NCI-H2196 treated with DMSO at 0.1 percent for 48 hours (cell line): Measurements from ENCODE around the gene HLA-DMA.
"Not testable (repeated sequence)": the region's sequence is repeated elsewhere in the genome, so short reads cannot be mapped to it uniquely, and the experiment has no call there.

Source experiments
- DNase-seq: peaks from one replicate; lab custom pipeline; 2025; ENCODE audit not compliant: unreplicated experiment; lab: John Stamatoyannopoulos, UW

Gene HLA-DMA

DNA sequence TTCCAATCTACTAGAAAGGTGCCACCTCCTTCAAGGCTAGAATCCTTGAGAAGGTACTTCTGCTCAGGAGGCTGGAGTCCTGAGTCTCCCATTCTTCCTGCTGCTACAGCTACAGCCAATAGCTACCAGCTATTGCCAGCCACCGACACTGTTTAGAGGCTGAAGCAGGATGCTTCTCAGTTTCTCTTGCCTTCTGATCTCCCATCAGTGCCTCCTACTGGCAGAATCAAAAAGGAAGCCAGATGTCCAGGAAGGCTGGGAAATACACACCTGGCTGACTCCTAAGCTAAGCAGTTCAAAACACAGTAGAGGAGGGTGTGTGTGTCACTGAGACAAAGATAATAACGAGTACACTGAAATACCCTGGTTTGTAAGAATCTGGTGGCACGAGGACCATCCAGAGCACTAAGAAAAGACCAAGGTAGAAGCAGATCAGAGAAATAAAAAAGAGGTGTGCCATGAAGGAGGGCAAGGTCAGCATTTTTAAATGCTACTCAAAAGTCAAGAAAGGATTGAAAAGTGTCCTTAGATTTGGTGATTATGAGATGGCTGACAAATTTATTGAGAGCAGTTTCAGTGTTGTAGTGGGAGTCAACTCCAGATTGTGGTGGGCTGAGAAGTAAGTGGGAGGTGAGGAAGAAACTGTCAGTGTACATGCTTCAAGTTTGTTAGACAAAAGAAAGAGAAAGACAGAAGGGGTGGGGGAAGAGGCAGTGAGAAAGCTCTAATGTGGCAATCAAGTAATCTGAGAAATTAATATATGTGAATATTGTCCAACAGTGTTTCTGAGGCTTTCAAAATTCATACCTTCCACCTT, 2.3 kb upstream of the HLA-DMA start:
- no peak for DNase-seq

DNA sequence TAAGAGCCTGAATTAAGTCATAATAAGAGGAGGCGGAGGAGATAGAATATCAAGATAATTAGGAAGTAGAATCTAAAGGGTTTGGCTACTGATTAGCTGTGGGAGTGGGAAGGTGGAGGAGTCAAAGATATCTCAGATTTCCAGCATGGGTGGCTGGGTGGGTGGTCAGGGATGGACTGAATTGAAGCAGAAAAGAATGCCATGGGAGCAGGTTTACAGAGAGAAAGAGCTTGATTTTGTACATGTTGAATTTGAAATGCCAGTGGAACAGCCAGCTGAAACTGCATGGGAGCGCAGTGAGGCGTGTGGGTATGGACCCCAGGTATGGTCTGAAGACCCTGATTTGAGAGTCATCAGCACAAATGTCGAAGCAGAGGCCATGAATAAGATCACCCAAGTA, 1.4 kb upstream of the HLA-DMA start:
- DNase-seq: no peak

DNA sequence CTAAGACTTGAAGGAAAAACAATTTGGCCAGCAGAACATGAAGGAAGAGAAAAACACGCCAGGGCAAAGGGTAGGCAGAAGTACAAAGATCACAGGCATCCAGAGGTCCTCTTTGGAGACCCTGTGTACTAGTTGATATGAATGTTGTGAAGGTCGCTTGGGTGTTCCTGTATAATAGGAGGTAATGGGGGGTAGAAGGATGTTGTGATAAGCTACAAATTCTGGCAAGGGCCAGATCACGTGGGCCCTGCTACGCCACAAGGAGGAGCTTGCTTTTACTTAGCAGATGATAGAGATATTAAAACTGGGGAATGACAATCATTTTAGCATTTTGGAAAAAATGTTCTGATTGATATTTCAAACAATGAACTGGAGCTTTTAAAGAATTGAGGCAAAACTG, 878 bp upstream of the HLA-DMA start:
- DNase-seq: no peak

DNA sequence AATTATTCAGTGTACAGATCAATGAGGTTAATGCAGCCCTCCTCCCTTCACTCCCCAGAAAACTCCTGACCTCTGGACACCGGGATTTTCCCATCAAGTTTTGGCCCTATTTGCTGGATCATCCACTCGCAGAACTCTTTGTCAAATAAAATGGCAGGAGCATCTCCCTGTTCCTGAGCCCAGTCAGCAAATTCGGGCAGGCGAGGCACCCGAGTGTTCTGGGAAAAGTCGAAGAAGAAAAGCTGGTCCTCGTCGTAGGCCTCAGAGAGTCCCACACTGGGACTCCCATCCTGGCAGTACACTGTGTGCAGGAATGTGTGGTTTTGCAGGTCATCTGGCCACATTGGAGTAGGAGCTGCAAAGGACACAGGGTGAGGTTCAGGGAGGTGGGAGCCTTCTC, 2.4 kb downstream of the HLA-DMA start:
- no peak for DNase-seq

DNA sequence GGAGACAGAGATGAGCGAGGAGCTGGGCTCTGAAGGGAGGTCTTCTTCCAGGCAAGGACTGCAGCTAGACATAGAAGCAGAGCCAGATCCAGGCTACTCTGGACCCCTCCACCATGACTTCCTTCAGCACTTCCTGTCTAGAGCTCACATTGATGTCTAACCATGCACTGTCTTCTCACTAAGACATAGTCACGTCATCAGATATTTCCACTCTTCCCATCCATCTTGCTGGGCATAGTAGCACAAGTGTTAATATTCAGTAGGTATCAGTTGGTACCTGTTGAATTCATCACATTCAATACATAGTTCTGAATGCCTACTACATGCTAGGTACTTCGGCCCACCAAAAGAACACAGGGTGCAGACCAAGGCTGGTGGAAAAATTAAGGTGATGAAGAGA, 2.9 kb downstream of the HLA-DMA start:
- DNase-seq: no peak

DNA sequence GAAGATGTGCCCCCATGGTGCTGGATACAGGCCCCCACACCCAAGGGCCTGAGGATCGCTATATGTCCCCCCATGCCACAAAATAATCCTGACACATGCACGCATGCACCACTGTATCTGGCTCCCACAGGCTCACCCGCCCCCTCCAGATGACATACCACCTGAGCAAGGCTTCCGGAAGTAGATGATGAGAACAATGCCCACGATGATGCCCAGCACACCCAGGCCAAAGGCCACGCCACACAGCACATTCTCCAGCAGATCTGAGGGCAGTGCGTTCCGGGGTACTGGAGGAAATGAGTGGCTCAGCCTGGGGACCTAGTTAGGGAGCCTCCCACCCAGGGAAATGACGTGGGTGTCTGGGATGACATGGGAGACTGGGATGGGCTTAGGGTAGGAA, 3.8 kb downstream of the HLA-DMA start:
- no peak for DNase-seq

DNA sequence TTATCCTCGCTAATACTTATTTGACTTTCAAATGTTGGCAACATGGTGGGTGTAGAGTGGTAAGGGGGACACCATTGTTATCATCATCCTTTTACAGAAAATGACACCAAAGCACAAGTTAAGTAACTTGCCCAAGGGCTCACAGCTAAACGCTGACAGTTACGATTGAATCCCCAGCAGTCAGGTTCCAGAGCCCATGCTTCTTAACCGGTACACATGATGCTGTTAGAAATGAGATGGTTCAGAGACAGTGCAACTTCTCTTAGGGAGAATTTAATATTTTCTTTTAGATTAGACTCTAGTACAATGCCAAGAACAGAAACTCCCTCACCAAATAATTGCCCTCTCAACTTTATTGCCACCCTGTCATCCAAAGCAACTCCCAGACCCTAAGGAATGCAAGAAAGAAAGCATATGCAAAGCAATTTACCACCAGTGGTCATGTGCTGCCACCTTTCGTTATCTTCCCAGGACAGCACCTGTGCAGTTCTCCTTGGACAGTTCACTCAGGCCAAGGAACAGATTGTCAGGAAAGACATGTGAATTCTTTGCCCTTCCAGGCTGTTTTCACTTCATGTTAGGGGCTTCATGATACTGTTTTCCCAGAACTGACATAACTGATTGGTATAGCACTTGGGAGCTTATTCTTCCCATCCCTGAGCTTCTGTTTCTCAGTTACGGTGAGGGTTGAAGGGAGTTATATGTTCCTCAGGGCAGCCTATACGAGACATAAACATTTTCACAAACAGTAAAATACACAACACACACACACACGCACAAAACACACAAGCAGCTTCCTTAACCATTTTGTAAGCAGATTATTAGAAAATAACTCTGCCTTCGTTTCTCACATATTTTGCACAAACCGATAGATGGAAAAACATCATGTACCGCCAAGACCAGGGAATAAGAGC, 5.1 kb downstream of the HLA-DMA start:
- peak; percentile 8 for DNase-seq

DNA sequence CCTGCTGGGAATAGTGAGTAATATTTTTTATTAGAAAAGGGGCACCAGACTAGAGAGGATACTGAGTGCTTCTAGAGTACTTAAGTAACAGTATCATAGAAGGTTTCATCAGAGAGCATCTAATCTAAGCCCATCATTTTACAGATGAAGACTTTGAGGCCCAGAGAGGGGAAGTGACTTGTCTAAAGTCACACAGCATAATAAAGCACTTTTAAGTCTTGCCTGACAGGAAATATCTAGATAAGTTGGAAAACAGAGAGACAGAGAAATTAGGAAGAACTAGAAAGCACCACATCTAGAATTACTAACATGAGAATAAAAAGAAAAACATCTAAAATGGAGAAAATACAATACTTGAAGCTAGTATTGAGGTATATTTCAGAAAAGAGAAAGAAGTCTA, 6.0 kb downstream of the HLA-DMA start:
- no peak for DNase-seq

DNA sequence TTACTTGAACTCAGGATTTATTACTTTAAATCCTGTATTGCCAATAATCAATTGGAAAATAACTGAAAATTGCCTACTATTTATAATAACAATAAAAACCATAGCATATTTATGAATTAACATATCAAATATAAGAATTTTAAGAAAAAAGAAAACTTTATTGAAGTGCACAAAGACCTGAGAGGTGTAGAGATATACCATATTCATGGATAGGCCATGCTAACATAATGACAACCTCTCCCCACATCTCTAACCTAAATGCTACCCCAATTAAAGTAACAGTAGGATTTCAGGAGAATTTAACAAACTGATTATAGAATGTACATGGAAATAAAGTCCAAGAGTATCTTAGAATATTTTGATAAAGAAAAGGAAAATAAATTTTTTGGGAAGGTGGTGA, 6.9 kb downstream of the HLA-DMA start:
- DNase-seq: no peak

DNA sequence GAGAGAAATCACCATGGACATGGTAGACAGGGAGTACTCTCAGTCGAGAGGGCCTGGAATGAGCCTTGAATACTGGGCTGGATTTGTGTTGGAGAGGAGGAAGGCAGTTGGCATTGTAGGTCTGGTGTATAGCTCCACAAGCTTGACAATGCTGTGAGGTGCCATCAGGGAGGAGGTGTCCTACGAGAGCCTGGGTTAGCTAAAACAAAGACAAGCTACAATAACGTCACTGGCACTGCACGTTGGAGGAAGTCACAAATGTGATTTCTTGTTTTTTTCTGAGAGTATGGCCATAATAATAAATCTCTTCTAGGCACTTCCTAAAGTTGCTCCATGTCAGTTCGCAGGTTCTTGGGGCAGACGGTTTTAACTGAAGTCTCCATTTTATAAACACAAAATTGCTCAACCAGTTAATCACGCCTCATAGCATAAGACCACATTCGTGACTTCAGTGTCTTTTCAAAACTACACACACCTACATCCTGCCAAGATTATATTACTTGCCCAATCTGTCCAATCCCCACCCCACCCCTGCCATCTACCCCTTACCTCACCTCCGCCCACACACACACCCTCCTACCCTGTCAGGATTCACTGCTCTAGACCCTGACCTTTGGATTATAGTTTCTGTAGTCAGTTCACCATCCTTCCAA, 7.7 kb downstream of the HLA-DMA start:
- DNase-seq: no peak

DNA sequence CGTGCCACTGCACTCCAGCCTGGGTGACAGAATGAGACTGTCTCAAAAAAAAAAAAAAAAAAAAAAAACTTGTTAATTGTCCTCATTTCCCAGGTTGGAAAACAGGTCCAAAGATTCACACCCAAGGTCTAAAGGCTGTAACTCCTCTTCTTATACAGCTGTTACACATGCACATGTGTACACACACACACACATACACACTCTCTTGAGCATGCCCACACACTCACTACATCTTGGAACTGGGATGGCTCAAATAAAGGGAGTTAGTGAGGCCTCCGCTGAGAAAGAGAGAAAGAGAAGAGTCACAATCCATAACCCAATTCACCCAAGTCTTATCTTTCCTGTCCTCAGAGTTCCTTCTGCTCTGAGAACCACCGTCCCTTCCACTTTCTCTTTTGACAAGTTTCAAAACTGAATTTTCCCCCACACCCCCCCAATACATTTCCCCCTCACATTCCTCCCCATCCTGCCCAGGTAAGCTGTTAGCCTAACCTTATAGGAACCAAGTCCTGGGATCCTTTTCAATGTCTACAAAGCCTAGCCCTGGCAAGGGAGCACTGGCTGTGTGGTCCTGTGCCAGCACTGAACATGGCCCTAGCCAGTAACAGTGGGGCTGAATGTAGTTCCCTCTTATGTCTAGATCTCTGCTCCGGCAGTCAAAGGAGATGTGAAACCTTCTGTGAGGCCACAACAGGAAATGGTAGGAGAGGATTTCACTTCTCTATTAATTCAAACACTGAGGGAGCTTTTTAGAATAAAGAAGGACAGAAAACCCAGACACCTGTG, 8.8 kb downstream of the HLA-DMA start:
- DNase-seq: no peak

DNA sequence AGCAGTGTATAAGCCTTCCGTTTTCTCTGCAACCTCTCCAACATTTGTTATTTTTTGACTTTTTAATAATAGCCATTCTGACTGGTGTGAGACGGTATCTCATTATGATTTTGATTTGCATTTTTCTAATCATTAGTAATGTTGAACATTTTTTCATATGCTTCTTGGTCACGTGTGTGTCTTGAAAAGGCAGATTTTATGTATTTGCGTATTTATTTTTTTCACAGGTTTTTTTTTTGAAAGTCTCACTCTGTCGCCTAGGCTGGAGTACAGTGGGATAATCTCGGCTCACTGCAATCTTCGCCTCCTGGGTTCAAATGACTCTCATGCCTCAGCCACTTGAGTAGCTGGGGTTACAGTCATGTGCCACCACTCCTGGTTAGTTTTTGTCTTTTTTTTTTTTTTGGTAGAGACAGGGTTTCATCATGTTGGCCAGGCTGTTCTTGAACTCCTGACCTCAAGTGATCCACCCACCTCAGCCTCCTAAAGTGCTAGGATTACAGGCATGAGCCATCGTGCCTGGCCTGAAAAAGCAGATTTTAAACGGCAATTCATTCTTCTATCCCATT, 10.3 kb downstream of the HLA-DMA start:
- not testable (repeated sequence) for DNase-seq

DNA sequence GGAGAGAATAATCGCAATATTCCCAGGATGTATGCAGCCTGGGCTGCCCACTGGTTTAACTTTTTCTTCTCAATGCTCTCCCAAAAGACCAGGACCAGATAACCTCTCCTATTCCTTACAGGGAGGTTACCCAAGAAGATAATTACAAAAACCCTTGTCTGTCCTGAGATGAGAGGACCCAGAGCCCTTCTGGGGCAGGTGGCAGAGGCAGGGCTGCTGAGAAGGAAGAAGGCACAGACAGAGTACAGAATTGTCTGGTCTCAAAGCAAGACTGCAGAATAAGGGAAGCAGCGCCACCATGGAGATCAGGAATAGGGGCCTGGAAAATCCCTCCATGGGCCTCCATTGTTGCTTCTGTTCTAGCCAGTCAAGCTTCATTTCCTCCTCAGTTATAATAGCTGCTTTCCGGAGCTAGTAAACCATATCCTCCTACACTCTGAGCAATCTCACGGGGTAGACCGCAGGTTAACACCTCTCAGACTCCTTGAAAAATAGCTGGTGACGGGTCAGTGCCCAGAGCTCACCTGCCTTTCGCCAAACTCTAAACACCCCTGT, 11.6 kb downstream of the HLA-DMA start:
- no peak for DNase-seq

DNA sequence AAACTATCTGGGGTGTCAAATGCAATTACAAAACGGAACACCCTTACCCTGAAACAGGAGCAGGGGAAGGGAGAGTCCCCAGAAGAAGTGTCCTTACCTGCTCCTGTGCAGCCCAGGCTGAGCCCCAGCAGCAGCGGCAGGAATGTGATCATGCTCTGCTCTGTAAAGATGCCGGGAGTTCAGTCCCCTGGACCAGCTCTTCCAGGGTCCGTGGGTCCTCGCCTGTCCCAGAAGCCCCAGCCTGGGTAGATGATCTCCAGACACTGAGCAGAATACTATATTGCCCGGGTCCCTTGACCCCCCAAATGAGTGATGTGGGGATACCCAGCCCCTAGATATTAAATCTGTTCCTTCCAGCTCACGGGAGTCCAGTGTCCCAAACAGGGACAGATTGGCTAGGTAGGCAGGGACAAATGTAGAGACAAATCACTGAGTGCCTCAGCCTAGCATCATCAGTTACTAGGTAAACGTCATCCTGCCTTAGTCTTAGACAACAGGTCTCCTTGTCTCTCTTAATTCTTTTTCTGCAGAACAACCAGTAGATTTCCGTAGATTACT, 12.2 kb downstream of the HLA-DMA start, which contains the start of gene HLA-DMB:
HLA-DMB (minus strand) TSS at position 373 of the 558 bp plus-strand sequence; CDS start at position 152, 221 bp downstream.
- peak; percentile 35 for DNase-seq

DNA sequence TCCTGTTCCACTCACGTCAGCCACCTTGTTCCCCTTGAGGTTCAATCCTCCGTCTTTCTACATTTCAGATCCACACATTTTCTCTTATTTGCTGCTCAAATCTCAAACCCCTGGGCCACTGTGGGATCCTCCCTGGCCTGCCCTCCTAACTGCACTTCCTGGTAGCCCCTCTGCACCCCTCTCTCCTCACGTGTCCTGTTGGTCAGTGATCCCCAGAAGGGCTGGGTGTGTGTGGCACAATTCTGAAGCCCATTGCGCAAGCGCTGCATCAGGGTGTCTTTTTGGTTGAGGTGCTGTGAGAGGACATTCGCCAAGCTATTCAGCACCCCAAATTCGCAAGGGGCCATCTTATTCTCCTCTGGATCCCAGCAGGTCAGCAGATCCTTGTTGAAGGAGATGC, 14.4 kb downstream of the HLA-DMA start:
- no peak for DNase-seq

DNA sequence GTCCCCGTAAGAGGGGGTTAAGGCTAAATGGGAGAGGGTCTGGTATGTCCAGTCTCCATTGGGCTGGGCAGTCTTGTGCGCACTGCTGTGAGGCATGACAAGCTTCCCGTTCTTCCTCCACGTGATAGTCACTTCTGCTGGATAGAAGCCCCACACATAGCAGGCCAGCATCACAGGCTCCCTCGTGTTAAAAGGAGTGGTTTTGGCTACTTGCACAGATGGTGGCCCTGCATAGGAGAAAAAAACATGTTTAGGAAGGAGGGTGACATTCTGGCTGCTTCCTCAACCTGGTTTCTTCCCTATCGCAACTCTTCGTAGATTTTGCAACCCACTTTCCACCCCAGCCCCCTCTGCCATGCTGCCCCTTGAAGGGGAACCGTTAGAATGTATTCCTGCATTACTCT, 15.7 kb downstream of the HLA-DMA start:
- DNase-seq: no peak

DNA sequence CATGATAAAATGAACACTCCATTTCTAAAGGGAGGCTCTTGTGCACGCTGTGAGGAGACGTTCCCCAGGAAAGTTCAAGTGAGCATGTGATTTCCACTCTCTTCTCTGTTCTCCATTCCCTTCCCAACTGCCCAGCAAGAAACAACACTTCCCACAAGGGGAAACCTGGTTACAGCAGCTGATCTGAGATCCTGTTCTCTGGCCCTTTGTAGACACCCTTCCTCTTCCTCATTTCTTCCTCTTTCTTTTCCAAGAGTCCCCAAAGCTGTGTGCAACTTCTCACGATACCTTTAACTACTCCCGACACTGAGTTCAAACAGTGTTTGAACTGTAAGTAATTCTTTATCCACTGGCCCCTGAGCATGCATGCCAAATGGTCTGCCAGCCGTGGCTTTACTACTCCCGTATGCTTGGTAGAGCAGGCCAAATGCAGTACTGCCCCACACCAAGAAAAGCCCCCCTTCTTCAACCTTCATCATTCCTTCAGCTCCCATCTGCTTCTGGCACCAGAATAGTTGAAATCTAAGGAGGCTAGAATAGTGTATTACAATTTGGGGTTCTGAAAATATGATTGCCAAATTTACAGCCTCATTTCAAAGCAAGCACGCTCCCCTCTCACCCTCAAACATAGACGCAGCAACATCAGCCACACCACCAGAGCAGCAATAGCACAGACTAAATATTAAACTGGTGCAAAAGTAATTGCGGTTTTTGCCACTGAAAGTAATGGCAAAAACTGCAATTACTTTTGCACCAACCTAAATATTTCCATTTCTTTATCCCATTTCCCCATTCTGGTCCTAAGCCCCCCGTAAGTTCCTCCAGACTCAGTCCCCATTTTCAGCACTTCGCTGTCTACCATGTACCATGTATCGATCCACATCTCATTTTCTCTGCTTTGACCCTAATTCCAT, 16.4 kb downstream of the HLA-DMA start:
- DNase-seq: no peak

DNA sequence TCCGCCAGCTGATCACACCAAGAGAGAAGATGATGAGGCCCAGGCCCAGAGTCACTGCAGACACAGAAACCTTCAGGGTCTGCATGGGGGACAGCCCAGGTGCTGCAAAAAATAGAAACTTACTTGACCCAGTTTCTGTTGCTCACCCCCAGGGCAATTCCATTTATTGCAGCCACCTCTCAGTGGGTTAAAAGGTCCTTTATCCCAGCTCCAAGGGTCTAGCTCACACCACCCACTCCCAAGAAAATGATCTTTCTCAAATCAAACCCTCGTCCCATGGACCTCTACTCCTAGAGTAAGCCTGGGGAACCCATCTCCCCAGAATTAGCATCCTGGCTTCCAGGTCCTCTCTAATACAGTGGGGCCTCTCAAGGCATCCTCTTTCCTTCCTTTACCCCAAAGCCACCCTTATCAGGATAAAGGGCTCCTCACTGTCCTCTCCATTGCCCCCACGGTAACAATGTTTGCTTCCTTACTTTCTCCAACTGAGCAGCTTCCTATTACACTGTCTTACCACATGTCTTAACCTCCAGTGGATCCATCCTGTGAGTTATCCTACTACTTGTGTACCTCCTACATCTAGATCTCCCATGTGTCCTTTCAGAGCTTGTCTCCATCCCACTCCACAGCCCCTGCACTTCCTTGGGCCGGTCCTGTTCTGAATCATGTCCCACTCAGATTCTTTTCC, 17.2 kb downstream of the HLA-DMA start:
- no peak for DNase-seq
